HuH-7 (cell line): ENCODE results near the gene METTL6.
"Not testable (repeated sequence)": the region's sequence is repeated elsewhere in the genome, so short reads cannot be mapped to it uniquely, and the experiment has no call there.

ENCODE experiments used
- DNase-seq: peaks from one replicate; pipeline ENCODE4 v3.0.0; 2011; ENCODE audit warnings: low spot score

The METTL6 gene

GRCh38 chr3:15404767-15405166 lies 22.6 kb downstream of the METTL6 start:
- DNase-seq, result no peak

DNA sequence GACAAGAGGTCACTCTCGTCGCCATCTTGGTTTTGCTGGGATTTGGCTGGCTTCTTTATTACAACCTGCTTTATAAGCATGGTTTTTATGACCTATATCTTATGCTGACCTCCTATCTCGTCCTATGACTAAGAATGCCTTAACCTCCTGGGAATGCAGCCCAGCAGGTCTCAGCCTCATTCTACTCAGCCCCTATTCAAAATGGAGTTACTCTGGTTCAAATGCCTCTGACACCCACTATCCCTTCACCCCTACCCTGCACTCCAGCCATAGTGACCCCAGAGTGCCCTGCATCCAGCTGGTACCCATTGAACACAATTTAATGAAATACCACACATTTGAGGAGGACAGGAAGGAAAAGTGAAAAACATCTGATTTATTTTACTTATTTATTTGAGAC lies 23.4 kb downstream of the METTL6 start:
- no peak for DNase-seq

- DNase-seq, result no peak
Measured at GRCh38 chr3:15403495-15403894, 23.8 kb downstream of the METTL6 start.

- no peak for DNase-seq
Measured at GRCh38 chr3:15401936-15402335, 25.4 kb downstream of the METTL6 start.

DNA sequence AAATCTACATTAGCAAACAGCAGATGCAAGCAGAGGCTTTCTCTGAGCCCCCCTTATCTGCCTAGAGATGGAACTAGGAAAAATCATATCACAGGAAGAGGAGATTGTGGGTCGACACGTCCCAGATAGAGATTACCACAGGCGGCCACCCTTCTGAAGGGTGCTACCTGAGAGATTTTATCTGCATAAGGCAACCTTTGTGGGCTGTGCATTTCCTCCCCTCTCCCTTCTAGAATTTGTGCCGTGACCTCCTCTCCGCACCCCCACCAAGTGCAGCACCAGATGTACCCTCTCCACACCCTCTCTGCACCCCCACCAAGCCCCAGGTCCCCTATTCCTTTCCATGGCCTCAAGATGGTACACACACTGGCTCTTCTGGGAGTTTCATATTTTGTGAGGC lies 27.4 kb downstream of the METTL6 start:
- DNase-seq, result no peak

GRCh38 chr3:15398731-15399133 lies 28.6 kb downstream of the METTL6 start:
- DNase-seq, result not testable (repeated sequence)

DNA sequence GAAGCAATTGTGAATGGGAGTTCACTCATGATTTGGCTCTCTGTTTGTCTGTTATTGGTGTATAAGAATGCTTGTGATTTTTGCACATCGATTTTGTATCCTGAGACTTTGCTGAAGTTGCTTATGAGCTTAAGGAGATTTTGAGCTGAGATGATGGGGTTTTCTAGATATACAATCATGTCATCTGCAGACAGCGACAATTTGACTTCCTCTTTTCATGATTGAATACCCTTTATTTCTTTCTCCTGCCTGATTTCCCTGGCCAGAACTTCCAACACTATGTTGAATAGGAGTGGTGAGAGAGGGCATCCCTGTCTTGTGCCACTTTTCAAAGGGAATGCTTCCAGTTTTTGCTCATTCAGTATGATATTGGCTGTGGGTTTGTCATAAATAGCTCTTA lies 34.1 kb downstream of the METTL6 start:
- DNase-seq, result not testable (repeated sequence)

GRCh38 chr3:15391007-15391406 lies 36.3 kb downstream of the METTL6 start:
- no peak for DNase-seq

GRCh38 chr3:15390460-15390859 lies 36.9 kb downstream of the METTL6 start:
- no peak for DNase-seq

GRCh38 chr3:15388335-15388734 lies 39.0 kb downstream of the METTL6 start:
- not testable (repeated sequence) for DNase-seq

GRCh38 chr3:15387735-15388134 lies 39.6 kb downstream of the METTL6 start:
- no peak for DNase-seq

DNA sequence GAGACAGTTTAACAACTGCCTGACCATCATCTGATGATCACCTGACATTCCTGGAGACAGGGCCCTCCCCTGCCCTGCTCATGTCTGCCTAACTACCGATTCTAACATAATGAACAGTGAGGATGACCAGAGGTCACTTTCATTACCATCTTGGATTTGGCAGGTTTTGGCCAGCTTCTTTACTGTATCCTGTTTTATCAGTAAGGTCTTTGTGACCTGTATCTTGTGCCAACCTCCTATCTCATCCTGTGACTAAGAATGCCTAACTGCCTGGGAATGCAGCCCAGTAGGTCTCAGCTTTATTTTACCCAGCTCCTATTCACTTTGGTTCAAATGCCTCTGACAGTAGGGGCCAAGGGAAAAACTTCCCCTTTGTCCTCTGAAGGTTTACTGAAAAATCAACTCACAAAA lies 40.2 kb downstream of the METTL6 start:
- DNase-seq, result no peak

- DNase-seq, result not testable (repeated sequence)
Measured at GRCh38 chr3:15386654-15386955, 40.7 kb downstream of the METTL6 start.

- DNase-seq, result no peak
Measured at GRCh38 chr3:15385901-15386653, 41.3 kb downstream of the METTL6 start.

DNA sequence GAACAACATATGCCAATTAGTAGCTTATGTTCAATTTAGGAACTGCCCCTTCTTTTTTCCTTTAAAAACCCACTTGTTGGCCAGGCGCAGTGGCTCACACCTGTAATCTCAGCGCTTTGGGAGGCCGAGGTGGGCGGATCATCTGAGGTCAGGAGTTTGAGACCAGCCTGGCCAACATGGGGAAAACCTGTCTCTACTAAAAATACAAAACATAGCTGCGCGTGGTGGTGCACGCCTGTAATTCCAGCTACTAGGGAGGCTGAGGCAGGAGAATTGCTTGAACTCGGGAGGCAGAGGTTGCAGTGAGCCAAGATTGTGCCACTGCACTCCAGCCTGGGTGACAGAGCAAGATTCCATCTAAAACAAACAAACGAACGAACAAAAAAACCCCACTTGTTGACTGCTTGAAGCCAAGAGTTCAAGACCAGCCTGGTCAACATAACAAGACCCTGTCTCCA lies 42.1 kb downstream of the METTL6 start:
- DNase-seq, result not testable (repeated sequence)

GRCh38 chr3:15384510-15385237 lies 42.7 kb downstream of the METTL6 start:
- DNase-seq, result no peak

- DNase-seq, result no peak
Measured at GRCh38 chr3:15382405-15382923, 44.9 kb downstream of the METTL6 start.

DNA sequence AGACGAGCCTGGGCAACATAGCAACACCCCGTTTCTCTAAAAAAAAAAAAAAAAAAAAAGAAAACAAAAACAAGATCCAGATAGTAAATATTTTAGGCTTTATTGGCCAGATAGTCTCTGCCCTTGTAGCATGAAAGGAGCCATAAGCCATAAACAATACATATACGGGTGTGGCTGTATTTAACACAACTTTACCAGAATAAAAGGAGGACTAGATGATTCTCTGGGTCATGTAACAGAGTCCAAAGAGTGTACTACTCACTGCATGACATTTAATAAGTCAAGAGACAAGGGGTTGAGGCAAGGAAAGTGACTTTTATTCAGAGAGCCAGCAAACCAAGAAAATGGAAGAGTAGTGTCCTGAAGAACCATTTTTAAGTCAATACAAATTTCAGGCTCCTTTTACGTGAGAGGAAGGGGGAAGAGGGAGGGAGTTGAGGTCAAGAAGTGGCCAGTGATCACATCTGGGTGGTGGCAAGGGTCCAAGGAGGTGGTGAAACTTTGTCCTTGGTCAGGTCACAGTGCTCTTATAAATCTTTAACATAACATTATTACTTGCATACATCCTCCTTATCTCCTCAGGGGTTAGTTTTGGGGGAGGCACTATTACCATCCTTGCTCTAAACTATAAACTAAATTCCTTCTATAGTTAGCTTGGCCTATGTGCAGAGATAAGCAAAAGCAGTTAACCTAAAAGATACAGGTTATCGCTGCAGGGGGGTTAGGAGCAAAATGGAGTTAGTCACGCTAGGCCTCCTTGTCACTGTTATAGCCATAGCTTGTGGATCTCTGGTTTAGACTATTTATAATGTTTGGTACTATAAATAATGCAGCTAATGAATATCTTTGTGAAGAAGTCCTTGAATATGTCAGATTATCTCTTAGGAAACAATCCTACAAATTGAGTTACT lies 46.1 kb downstream of the METTL6 start:
- no peak for DNase-seq

DNA sequence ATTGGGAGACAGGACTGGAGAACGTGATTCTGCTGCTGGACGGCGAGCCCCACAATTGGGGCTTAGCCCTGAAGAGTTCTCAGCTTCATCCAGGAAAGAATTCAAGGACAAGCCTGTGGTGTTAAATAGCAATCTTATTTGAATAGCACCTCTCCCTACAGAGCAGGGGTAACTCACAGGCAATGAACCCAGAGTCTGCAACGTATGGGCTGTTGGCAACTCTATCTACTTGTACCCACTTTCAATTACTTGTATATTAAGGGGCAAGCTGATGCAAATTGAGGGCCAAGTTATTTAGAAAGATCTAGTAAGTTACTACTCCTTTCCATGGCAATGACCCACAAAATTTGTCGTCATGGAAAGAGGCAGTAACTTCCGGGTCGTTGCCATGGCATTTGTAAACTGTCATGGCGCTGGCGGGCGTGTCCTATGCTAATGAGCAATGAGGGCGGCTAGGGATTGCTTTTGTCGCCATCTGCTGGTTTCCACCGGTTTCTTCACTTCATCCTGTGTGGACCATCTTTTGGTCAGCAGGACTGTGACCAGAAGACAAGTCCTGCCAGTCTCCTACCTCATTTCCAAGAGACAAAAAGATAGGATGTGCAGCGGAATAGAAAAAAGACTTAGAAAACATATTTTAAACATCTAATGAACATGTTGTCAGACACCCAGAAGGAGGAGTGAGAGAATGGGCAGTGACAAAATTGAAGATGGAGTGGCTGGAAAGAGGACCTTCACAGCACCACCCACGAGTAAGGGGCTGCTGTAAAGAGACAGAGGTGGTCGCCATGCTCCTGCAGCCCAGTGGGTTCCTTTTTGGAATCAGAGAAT lies 49.2 kb downstream of the METTL6 start:
- DNase-seq, result peak; percentile 74

GRCh38 chr3:15375461-15376000 lies 51.8 kb downstream of the METTL6 start:
- no peak for DNase-seq

GRCh38 chr3:15372918-15373317 lies 54.4 kb downstream of the METTL6 start:
- no peak for DNase-seq
